Hippocampal formation (tissue), 2 donors: ENCODE measurements around the gene CFAP61.
A peak's percentile ranks its signal among the peaks of the same experiment; 100 is the strongest.
"Not testable (repeated sequence)": the region's sequence is repeated elsewhere in the genome, so short reads cannot be mapped to it uniquely, and the experiment has no call there.

Source experiments
- DNase-seq, 2 donors: peaks; one replicate each; lab custom pipeline; 2025; lab: John Stamatoyannopoulos, UW

CFAP61 gene

GRCh38 chr20:20233041-20233514 lies 180.7 kb downstream of the CFAP61 start:
- DNase-seq, result no peak

- no peak for DNase-seq
These were observed 183.3 kb downstream of the CFAP61 start for GRCh38 chr20:20235681-20236080.

- peak in 1 of 2 donors; percentile 13 for DNase-seq
These were observed 185.0 kb downstream of the CFAP61 start for GRCh38 chr20:20237093-20237959.

GRCh38 chr20:20241976-20242375 lies 189.6 kb downstream of the CFAP61 start:
- no peak for DNase-seq

- not testable (repeated sequence) for DNase-seq
These were observed 192.1 kb downstream of the CFAP61 start for GRCh38 chr20:20244384-20244783.

- DNase-seq, result no peak
These were observed 194.8 kb downstream of the CFAP61 start for GRCh38 chr20:20246996-20247633.

GRCh38 chr20:20248620-20249200 lies 196.4 kb downstream of the CFAP61 start:
- no peak for DNase-seq

- DNase-seq, result no peak
These were observed 199.0 kb downstream of the CFAP61 start for GRCh38 chr20:20251317-20251716.

- DNase-seq, result no peak
These were observed 199.5 kb downstream of the CFAP61 start for GRCh38 chr20:20251836-20252235.

- DNase-seq, result no peak
These were observed 200.9 kb downstream of the CFAP61 start for GRCh38 chr20:20253039-20253743.

- DNase-seq, result no peak
These were observed 201.5 kb downstream of the CFAP61 start for GRCh38 chr20:20253744-20254330.

GRCh38 chr20:20255099-20255498 lies 202.8 kb downstream of the CFAP61 start:
- no peak for DNase-seq

- DNase-seq, result no peak
These were observed 207.2 kb downstream of the CFAP61 start for GRCh38 chr20:20259533-20259932.

GRCh38 chr20:20261159-20261558 lies 208.8 kb downstream of the CFAP61 start:
- DNase-seq, result no peak

GRCh38 chr20:20265210-20265609 lies 212.9 kb downstream of the CFAP61 start:
- no peak for DNase-seq

GRCh38 chr20:20266552-20266951 lies 214.2 kb downstream of the CFAP61 start:
- no peak for DNase-seq

GRCh38 chr20:20267685-20268370 lies 215.5 kb downstream of the CFAP61 start:
- DNase-seq, result no peak

- DNase-seq, result no peak
These were observed 218.9 kb downstream of the CFAP61 start for GRCh38 chr20:20271271-20271670.

GRCh38 chr20:20272686-20273085 lies 220.4 kb downstream of the CFAP61 start:
- DNase-seq, result no peak

- no peak for DNase-seq
These were observed 221.0 kb downstream of the CFAP61 start for GRCh38 chr20:20273286-20273685.

GRCh38 chr20:20274821-20275220 lies 222.5 kb downstream of the CFAP61 start:
- DNase-seq, result no peak
